SH-SY5Y (cell line): ENCODE measurements around the gene SORCS3.

Source experiments
- GATA2 ChIP-seq: IDR thresholded peaks from 2 replicates; pipeline ENCODE4 v1.6.1; 2011; ENCODE audit warnings: mild to moderate bottlenecking, low read depth, low read length
- GATA3 ChIP-seq: IDR thresholded peaks from 2 replicates; pipeline ENCODE4 v1.6.1; 2011; ENCODE audit warnings: low read depth, mild to moderate bottlenecking, low read length, moderate library complexity

GRCh38 chr10:105085980-105086379 is 444.9 kb downstream of the SORCS3 start:
- no peak for TF ChIP-seq GATA2
- no peak for TF ChIP-seq GATA3
